ENCODE results near the gene B4GALNT1. TPM values are rescaled to one million over a fixed set of nuclear protein-coding genes. Genes with fewer than 3 reads are reported as not detected.

B4GALNT1 gene
- total RNA-seq (2011; cell fraction: chromatin; rRNA removed; ENCODE audit: low replicate concordance): 50.8 and 90.4 TPM in 2 replicates
- total RNA-seq (2011; cell fraction: nucleolus; rRNA removed): 64.4 and 74.2 TPM in 2 replicates
- total RNA-seq (2011; cell fraction: nucleoplasm; rRNA removed): 62.8 and 71.3 TPM in 2 replicates
- total RNA-seq (2014; rRNA removed) (18.3 and 21.8 TPM in 2 replicates), total RNA-seq (2014; rRNA removed; fragmentation: Illumina TruSeq; extraction: Trizol) (5.9 and 7.7 TPM in 2 replicates), total RNA-seq (2015; rRNA removed; fragmentation: Illumina TruSeq; extraction: Trizol) (9.8 and 9.9 TPM in 2 replicates), total RNA-seq (2021) (26.3 and 32.2 TPM in 2 replicates), polyA plus RNA-seq (2011; rRNA removed) (7.3 and 12.2 TPM in 2 replicates), polyA plus RNA-seq (2014; fragmentation: Illumina TruSeq; extraction: Trizol) (17.4 and 17.5 TPM in 2 replicates), polyA plus RNA-seq (2014; fragmentation: Nextera tagmentation; extraction: Ambion mirVana) (1 to 10 TPM; 1.0 to 1.7 TPM), polyA plus RNA-seq (2014; rRNA removed) (20.6 and 21.0 TPM in 2 replicates), polyA minus RNA-seq (2011; rRNA and poly(A)+ RNA removed) (6.4 and 6.5 TPM in 2 replicates), Bru-seq, nascent RNA (percentile 65 among the genes with signal in this experiment), BruChase-seq, experiment 1, labeled RNA remaining after a 2-hour chase (percentile 54 among the genes with signal in this experiment), BruChase-seq, experiment 2, labeled RNA remaining after a 6-hour chase (percentile 59 among the genes with signal in this experiment)
- 7.6 and 15.8 TPM in 2 replicates for polyA plus RNA-seq (2011; cell fraction: cytosol; rRNA removed)
- polyA plus RNA-seq (2011; cell fraction: nucleus; rRNA removed): 63.0 and 75.2 TPM in 2 replicates
- polyA plus RNA-seq (2012): 14.4 and 26.8 TPM in 2 replicates
- 5.6 and 11.6 TPM in 2 replicates for polyA minus RNA-seq (2011; cell fraction: cytosol; rRNA and poly(A)+ RNA removed)
- 28.7 and 34.7 TPM in 2 replicates for polyA minus RNA-seq (2011; cell fraction: nucleus; rRNA and poly(A)+ RNA removed)
- long read RNA-seq, experiment 1, partial matches to known transcripts: 9 of 57 reads
- long read RNA-seq, experiment 1, other reads (novel, unspliced or antisense): 42 of 57 reads
- long read RNA-seq, experiment 2, partial matches to known transcripts: 2 of 17 reads
- long read RNA-seq, experiment 2, other reads (novel, unspliced or antisense): 14 of 17 reads
- long read RNA-seq, experiment 3, partial matches to known transcripts: 3 of 12 reads
- long read RNA-seq, experiment 3, other reads (novel, unspliced or antisense): 8 of 12 reads

DNA sequence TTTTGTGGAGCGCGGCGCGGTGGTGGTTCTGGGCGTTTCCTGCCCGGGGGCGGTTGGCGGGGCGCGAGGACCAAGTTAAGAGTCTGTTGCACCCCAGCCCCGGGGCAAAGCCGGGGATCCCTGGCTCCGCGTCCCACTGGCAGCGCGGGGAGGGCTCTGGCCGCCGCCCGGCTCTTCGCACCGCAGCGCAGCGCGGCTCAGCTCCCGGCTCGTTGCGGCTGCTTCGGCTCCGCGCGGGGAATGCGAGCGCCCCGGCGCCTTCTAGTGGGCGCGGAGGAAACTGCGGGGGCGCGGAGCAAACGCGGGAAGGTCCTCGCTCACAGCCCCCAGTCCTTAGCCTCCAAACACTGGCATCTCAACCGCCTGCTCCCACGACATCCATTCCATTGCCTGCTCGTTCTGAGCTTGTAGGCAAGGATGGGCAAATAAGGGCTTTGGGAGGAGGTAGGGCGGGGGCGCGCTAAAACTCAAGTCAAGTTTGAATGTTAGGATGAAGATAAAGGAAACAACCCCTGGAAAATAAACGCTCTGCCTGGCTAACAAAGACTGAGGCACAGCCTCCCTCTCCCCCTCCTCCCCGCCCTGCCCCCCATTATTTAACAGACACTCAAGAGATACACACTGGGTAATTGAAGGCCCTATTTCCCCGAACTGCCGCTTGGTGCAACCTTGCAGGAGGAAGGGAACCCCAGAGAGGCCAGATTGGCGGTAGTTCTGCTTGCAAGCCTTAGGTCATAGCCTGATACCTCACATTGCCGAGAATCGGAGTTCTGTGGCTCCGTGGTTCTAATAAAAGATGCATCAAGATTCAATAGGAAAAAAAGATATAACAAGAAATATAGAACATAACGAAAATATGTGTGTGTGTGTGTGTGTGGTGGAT lies at the start of gene B4GALNT1:
TSS of gene B4GALNT1 (minus strand) at position 244 of the 883 bp plus-strand sequence. CDS start 1,069 bp downstream, outside the sequence.
- no TSS peak for BruUV-seq (replicated peaks)
- Histone ChIP-seq H3K27ac (ENCODE audit: extremely low read depth, low read depth, low read length) (peak within 1 kb of the TSS; percentile 83), H3K9me3 (replicated peaks; ENCODE audit: control insufficient read depth, insufficient read depth, low read depth, low read length) (no peaks in the 10 kb centered on the region), H3K9me1 (ENCODE audit: control insufficient read depth, insufficient read depth, low read length) (no peaks in the 10 kb centered on the region), H4K20me1 (replicated peaks; ENCODE audit: control insufficient read depth, insufficient read depth, low read length) (no peaks in the 10 kb centered on the region), H2AFZ (ENCODE audit: low read depth, low read length) (peak within 1 kb of the TSS; percentile 96), H3K9ac (ENCODE audit: insufficient read depth in 1 of 2, low read depth in 2 of 2, low read length in 2 of 2) (peak within 1 kb of the TSS; percentile 84 to 99), H3K4me2 (ENCODE audit: insufficient read depth, low read length) (peak within 1 kb of the TSS; percentile 81), H3K4me3 (peak within 1 kb of the TSS; percentile 79), H3K36me3 (ENCODE audit: control insufficient read depth, insufficient read depth, low read length) (peaks cover 28% of the 10 kb centered on the region; the same call in 2 of the 3 replicates), H3K27me3 (ENCODE audit: control insufficient read depth in 2 of 2, insufficient read depth in 2 of 2, low read length in 2 of 2) (no peaks in the 10 kb centered on the region), H3K4me1 (replicated peaks in 1 of 2; ENCODE audit: control insufficient read depth in 2 of 2, insufficient read depth in 2 of 2, low read length in 2 of 2) (peaks cover 0 to 26% of the 10 kb centered on the region in 2 experiments; a peak in 3 of 5 replicates), H3K79me2 (ENCODE audit: control insufficient read depth, insufficient read depth, low read length) (0 out of 3 replicates have a peak, but pooled peaks cover 5% of the 10 kb centered on the region)
- intact Hi-C loops (cut with micrococcal nuclease) (loop anchor here (1.0 to 2.0 kb wide), 3 partner anchors 50 to 104 kb away; partner anchors contain the start of gene OS9), in situ Hi-C loops (cut with MboI) (no loop called here)
- WGBS (ENCODE audit: insufficient coverage, low coverage, missing lambda C conversion rate): 2% methylated on average over 53 of the region's 58 CpGs
- peak; percentile 61 for FAIRE-seq
- ChIA-PET CTCF (ENCODE audit: low intra/inter-chr PET ratio) (interaction anchor here (0.6 to 2.2 kb wide), 4 partner anchors 50 to 424 kb away, joined by 3 to 14 read pairs (median 3); no protein-coding TSS in a partner anchor), POLR2A (interaction anchor here (0.6 to 1.1 kb wide), 9 partner anchors 9 to 409 kb away, joined by 3 to 5 read pairs (median 3); partner anchors contain the start of gene DDIT3)
- peak; percentile 94 for ATAC-seq
- DNase-seq (ENCODE audit: extremely low read depth in 1 of 4, low spot score in 3 of 4): peak; percentile 80 to 83 (median 82)
- TF ChIP-seq MAFK (IDR thresholded peaks at IDR 0.05; ENCODE audit: low read length): no peak
- TF ChIP-seq YBX1 (IDR thresholded peaks at IDR 0.05): no peak
- TF ChIP-seq POLR2A (conservative IDR thresholded peaks at IDR 0.05): peak; percentile 71
- no peak for TF ChIP-seq ELF2 (CRISPR knock-in tag; IDR thresholded peaks at IDR 0.05)
- no peak for TF ChIP-seq ZNF143 (CRISPR knock-in tag; IDR thresholded peaks at IDR 0.05)
- TF ChIP-seq DEAF1 (CRISPR knock-in tag; IDR thresholded peaks at IDR 0.05): peak; percentile 31; the same call in 1 of the 2 replicates
- TF ChIP-seq PTTG1 (tag; IDR thresholded peaks at IDR 0.05; ENCODE audit: low read depth): no peak
- TF ChIP-seq POLR3G (IDR thresholded peaks at IDR 0.05; ENCODE audit: extremely low read depth, insufficient read length, insufficient replicate concordance): no peak
- TF ChIP-seq FOXA1 (IDR thresholded peaks at IDR 0.05; ENCODE audit: borderline replicate concordance): no peak
- TF ChIP-seq KLF1 (tag; IDR thresholded peaks at IDR 0.05): peak; percentile 68
- no peak for TF ChIP-seq RBM14 (IDR thresholded peaks at IDR 0.05; ENCODE audit: borderline replicate concordance, insufficient read depth, low read depth, low read length)
- TF ChIP-seq, protein P1, sequence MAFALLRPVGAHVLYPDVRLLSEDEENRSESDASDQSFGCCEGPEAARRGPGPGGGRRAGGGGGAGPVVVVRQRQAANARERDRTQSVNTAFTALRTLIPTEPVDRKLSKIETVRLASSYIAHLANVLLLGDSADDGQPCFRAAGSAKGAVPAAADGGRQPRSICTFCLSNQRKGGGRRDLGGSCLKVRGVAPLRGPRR (CRISPR knock-in tag; IDR thresholded peaks at IDR 0.05): no peak
- no peak for TF ChIP-seq ZNF589 (CRISPR knock-in tag; IDR thresholded peaks at IDR 0.05; ENCODE audit: low read depth)
